ENCODE measurements around the gene PARD3. TPM values are rescaled to one million over a fixed set of nuclear protein-coding genes. Genes with fewer than 3 reads are reported as not detected.

PARD3 gene
- total and polyA plus RNA-seq, 2 experiments from 2014 or later = 6.3 to 21.2 TPM

GRCh38 chr10:34540492-34540891 is 274.6 kb downstream of the PARD3 start:
- Histone ChIP-seq H3F3A (ENCODE audit: insufficient read depth) (no peaks in the 10 kb centered on the region), H3K27ac (no peak overlapping the region), H3K27me3 (replicated peaks; ENCODE audit: insufficient read depth) (no peaks in the 10 kb centered on the region), H4K20me1 (ENCODE audit: insufficient read depth) (no peaks in the 10 kb centered on the region), H3K9me3 (ENCODE audit: low read depth) (no peaks in the 10 kb centered on the region), H3K9ac (no peak overlapping the region), H3K4me2 (ENCODE audit: unreplicated experiment) (no peak overlapping the region), H2AFZ (no peak overlapping the region), H3K9me2 (ENCODE audit: insufficient read depth) (no peaks in the 10 kb centered on the region), H3K36me3 (ENCODE audit: low read depth) (no peaks in the 10 kb centered on the region), H3K4me3 (no peak overlapping the region), H3K79me2 (ENCODE audit: insufficient read depth) (0 out of 2 replicates have a peak, but pooled peaks cover 14% of the 10 kb centered on the region), H3K4me1 (ENCODE audit: insufficient read depth) (peaks cover 12% of the 10 kb centered on the region)
- 82 to 83% methylated on average over 7 of the region's 7 CpGs for WGBS, 2 experiments (ENCODE audit: low coverage in 1 of 2, low lambda C conversion rate in 2 of 2, missing lambda C conversion rate in 2 of 2)
- no peak for DNase-seq
- TF ChIP-seq EZH2 (IDR thresholded peaks at IDR 0.05; ENCODE audit: insufficient read depth, poor library complexity, severe bottlenecking) = no peak
- no peak for TF ChIP-seq EZH2phosphoT487 (IDR thresholded peaks at IDR 0.05; ENCODE audit: insufficient read depth, low read depth)
- in situ Hi-C loops (cut with MboI) = no loop called here

GRCh38 chr10:34539533-34540315 is 275.4 kb downstream of the PARD3 start:
- TF ChIP-seq EZH2 (IDR thresholded peaks at IDR 0.05; ENCODE audit: insufficient read depth, poor library complexity, severe bottlenecking) (no peak), EZH2phosphoT487 (IDR thresholded peaks at IDR 0.05; ENCODE audit: insufficient read depth, low read depth) (no peak)
- no peaks in the 10 kb centered on the region for H3K27me3 ChIP-seq (replicated peaks; ENCODE audit: insufficient read depth)
- H3F3A ChIP-seq (ENCODE audit: insufficient read depth) = no peaks in the 10 kb centered on the region
- peak overlapping the region; percentile 86 for H3K4me2 ChIP-seq (ENCODE audit: unreplicated experiment)
- H4K20me1 ChIP-seq (ENCODE audit: insufficient read depth) = no peaks in the 10 kb centered on the region
- peak overlapping the region; percentile 78 for H3K9ac ChIP-seq
- H2AFZ ChIP-seq = peak overlapping the region; percentile 81
- 0 out of 2 replicates have a peak, but pooled peaks cover 19% of the 10 kb centered on the region for H3K79me2 ChIP-seq (ENCODE audit: insufficient read depth)
- in situ Hi-C loops (cut with MboI) = no loop called here
- H3K9me3 ChIP-seq (ENCODE audit: low read depth) = no peaks in the 10 kb centered on the region
- WGBS, 2 experiments (ENCODE audit: low coverage in 1 of 2, low lambda C conversion rate in 2 of 2, missing lambda C conversion rate in 2 of 2) = 4 to 6% methylated on average over 13 of the region's 13 CpGs
- H3K4me1 ChIP-seq (ENCODE audit: insufficient read depth) = peaks cover 12% of the 10 kb centered on the region
- no peaks in the 10 kb centered on the region for H3K9me2 ChIP-seq (ENCODE audit: insufficient read depth)
- H3K4me3 ChIP-seq = peak overlapping the region; percentile 72
- H3K36me3 ChIP-seq (ENCODE audit: low read depth) = no peaks in the 10 kb centered on the region
- peak; percentile 76 for DNase-seq
- peak overlapping the region; percentile 59 for H3K27ac ChIP-seq

GRCh38 chr10:34538281-34538829 is 276.7 kb downstream of the PARD3 start:
- Histone ChIP-seq H3K36me3 (ENCODE audit: low read depth) (no peaks in the 10 kb centered on the region), H3K9me2 (ENCODE audit: insufficient read depth) (no peaks in the 10 kb centered on the region), H2AFZ (peak overlapping the region; percentile 81), H3F3A (ENCODE audit: insufficient read depth) (no peaks in the 10 kb centered on the region), H3K4me2 (ENCODE audit: unreplicated experiment) (peak overlapping the region; percentile 86), H3K9ac (peak overlapping the region; percentile 78), H3K27me3 (replicated peaks; ENCODE audit: insufficient read depth) (no peaks in the 10 kb centered on the region), H4K20me1 (ENCODE audit: insufficient read depth) (no peaks in the 10 kb centered on the region), H3K9me3 (ENCODE audit: low read depth) (no peaks in the 10 kb centered on the region), H3K4me1 (ENCODE audit: insufficient read depth) (peaks cover 12% of the 10 kb centered on the region), H3K4me3 (peak overlapping the region; percentile 72), H3K79me2 (ENCODE audit: insufficient read depth) (0 out of 2 replicates have a peak, but pooled peaks cover 19% of the 10 kb centered on the region), H3K27ac (peak overlapping the region; percentile 59; the same call in 1 of the 2 replicates)
- peak; percentile 50 for DNase-seq
- TF ChIP-seq EZH2 (IDR thresholded peaks at IDR 0.05; ENCODE audit: insufficient read depth, poor library complexity, severe bottlenecking) (no peak), EZH2phosphoT487 (IDR thresholded peaks at IDR 0.05; ENCODE audit: insufficient read depth, low read depth) (no peak)
- in situ Hi-C loops (cut with MboI) = no loop called here
- 52 to 58% methylated on average over 10 of the region's 10 CpGs for WGBS, 2 experiments (ENCODE audit: low coverage in 1 of 2, low lambda C conversion rate in 2 of 2, missing lambda C conversion rate in 2 of 2)

GRCh38 chr10:34537629-34538231 is 277.4 kb downstream of the PARD3 start:
- H3K4me3 ChIP-seq = peak overlapping the region; percentile 72; the same call in 1 of the 2 replicates
- 0 out of 2 replicates have a peak, but pooled peaks cover 19% of the 10 kb centered on the region for H3K79me2 ChIP-seq (ENCODE audit: insufficient read depth)
- 87 to 89% methylated on average over 6 of the region's 6 CpGs for WGBS, 2 experiments (ENCODE audit: low coverage in 1 of 2, low lambda C conversion rate in 2 of 2, missing lambda C conversion rate in 2 of 2)
- no peaks in the 10 kb centered on the region for H3K9me3 ChIP-seq (ENCODE audit: low read depth)
- DNase-seq = no peak
- in situ Hi-C loops (cut with MboI) = no loop called here
- TF ChIP-seq EZH2phosphoT487 (IDR thresholded peaks at IDR 0.05; ENCODE audit: insufficient read depth, low read depth) (no peak), EZH2 (IDR thresholded peaks at IDR 0.05; ENCODE audit: insufficient read depth, poor library complexity, severe bottlenecking) (no peak)
- H3K9ac ChIP-seq = no peak overlapping the region
- H3K9me2 ChIP-seq (ENCODE audit: insufficient read depth) = no peaks in the 10 kb centered on the region
- H3F3A ChIP-seq (ENCODE audit: insufficient read depth) = no peaks in the 10 kb centered on the region
- H2AFZ ChIP-seq = no peak overlapping the region; the same call in 1 of the 2 replicates
- no peaks in the 10 kb centered on the region for H3K27me3 ChIP-seq (replicated peaks; ENCODE audit: insufficient read depth)
- no peaks in the 10 kb centered on the region for H4K20me1 ChIP-seq (ENCODE audit: insufficient read depth)
- H3K4me1 ChIP-seq (ENCODE audit: insufficient read depth) = peaks cover 12% of the 10 kb centered on the region
- no peaks in the 10 kb centered on the region for H3K36me3 ChIP-seq (ENCODE audit: low read depth)
- peak overlapping the region; percentile 86 for H3K4me2 ChIP-seq (ENCODE audit: unreplicated experiment)
- no peak overlapping the region for H3K27ac ChIP-seq
